Measurements from ENCODE around the gene COX7A2L.

Gene COX7A2L

DNA sequence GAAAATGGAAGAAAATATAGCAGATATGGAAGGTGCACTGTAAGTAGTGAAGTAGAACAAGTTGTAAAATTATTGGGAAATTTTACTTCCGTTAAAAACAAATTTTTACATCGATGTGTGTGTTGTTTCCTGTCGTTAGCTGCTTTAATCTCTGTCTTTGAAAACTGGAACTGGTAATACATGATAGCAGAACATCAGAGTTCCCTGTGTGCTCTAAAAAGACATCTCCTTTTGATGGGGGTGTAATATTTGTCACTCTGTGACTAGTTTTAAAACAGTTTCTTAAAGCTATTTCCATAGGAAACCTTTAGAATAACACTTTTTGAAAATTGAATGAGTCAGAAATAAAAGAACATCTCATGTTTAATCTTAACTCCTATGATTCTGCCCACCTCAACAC, 43.5 kb downstream of the COX7A2L start:
- no peak for DNase-seq (ENCODE audit: low read depth)

- no peak for DNase-seq (ENCODE audit: low read depth)
Observed at GRCh38 chr2:42316910-42317309, 44.1 kb downstream of the COX7A2L start.

GRCh38 chr2:42315844-42316470, 45.1 kb downstream of the COX7A2L start:
- DNase-seq (ENCODE audit: low read depth) = no peak

GRCh38 chr2:42314892-42315468, 46.0 kb downstream of the COX7A2L start:
- DNase-seq (ENCODE audit: low read depth) = peak; percentile 78

- DNase-seq (ENCODE audit: low read depth) = no peak
Observed at GRCh38 chr2:42312106-42312505, 48.9 kb downstream of the COX7A2L start.

DNA sequence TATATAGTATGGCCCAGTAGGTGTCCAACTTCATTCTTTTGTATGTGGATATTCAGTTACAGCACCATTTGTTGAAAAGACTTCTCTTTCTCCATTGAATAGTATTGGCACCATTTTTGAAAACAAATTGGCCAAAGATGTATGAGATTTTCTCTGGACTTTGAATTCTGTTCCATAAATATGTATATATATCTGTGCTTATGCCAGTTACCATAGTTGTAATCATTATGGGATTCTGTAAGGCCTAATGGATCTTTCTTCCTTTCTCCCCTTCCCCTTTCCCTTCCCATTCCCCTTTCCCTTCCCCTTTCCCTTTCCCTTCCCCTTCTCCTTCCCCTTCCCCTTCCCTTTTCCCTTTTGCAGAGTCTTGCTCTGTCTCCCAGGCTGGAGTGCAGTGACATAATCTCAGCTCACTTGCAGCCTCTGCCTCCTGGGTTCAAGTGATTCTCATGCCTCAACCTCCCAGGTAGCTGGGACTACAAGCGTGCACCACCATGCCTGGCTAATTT, 51.0 kb downstream of the COX7A2L start:
- DNase-seq (ENCODE audit: low read depth) = no peak

DNA sequence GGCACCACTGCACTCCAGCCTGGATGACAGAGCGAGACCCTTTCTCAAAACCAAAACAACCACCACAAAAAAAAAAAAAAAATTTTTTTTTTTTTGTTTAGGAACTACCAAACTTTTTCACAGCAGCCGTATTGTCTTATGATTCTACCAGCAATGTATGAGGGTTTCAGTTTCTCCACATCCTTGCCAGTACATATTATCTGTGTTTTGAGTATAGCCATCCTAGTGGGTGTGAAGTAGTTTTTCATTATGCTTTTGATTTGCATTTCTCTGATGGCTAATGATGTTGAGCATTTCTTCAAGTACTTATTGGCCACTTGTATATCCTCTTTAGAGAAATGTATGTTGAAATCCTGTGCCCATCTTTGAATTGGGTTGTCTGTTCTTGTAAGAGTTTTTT, 51.7 kb downstream of the COX7A2L start:
- DNase-seq (ENCODE audit: low read depth) = no peak

DNA sequence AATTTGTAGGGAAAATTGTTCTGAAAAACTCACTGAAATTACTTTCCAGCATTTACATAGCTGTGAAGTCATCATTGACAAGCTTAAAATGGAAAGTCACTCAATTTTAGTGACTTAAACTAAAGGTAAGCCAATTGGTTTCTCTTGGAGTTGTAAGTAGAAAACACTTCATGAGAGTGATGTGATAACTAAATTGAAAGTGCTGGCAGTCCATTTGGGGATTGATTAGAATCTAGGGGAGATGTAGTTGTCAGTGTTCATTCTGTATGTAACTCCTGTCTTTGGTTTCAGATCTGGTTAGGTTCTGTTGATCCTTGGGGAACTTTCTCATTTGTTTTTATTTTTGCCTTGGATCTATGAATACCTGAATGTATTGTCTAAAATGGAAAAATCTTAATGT, 53.8 kb downstream of the COX7A2L start:
- DNase-seq (ENCODE audit: low read depth) = no peak

GRCh38 chr2:42304059-42304713, 56.8 kb downstream of the COX7A2L start:
- DNase-seq (ENCODE audit: low read depth) = no peak

DNA sequence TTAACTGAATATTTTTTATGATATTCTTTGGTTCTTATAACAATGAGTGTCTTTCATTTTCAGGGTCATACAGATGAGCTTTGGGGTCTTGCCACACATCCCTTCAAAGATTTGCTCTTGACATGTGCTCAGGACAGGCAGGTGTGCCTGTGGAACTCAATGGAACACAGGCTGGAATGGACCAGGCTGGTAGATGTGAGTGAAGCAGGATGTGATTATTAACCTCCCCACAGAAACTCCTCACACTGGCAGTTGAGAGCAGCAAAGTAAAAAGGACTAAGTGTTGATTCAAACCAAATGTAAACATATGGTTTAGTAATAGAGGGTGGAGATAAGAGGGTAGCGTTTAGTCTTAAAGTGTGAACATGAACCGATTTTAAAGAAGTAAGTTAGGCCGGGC, 57.8 kb downstream of the COX7A2L start:
- DNase-seq (ENCODE audit: low read depth) = no peak

DNA sequence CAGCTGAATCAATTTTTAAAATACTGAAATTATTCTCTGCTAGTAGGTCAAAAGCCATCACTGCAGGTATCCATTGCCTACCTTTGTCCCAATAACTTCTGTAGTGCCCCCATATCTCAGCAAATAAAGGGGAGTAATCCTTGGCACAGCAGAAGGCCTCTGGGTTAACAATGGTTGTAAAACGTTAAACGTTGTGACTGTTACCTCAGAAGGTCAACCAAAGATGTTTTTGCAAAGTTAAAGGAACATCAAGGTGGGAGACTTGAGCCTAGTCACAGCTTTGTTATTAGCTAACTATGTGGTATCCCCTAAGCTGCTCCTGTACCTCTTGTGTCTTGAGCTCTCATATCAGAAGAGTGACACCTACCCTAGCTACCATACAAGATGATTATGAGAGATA, 60.5 kb downstream of the COX7A2L start:
- no peak for DNase-seq (ENCODE audit: low read depth)
